ENCODE measurements around the gene FRMD3. TPM values are rescaled to one million over a fixed set of nuclear protein-coding genes. Genes with fewer than 3 reads are reported as not detected.

The FRMD3 gene
- total RNA-seq, 1 experiment from 2014 or later: 1.4 TPM

- TF ChIP-seq FOXP4 (CRISPR knock-in tag; IDR thresholded peaks at IDR 0.05): no peak
- TF ChIP-seq HMGA2 (CRISPR knock-in tag; IDR thresholded peaks at IDR 0.05): no peak
- TF ChIP-seq SP1 (CRISPR knock-in tag; conservative IDR thresholded peaks at IDR 0.05): no peak
- TF ChIP-seq RORB (CRISPR knock-in tag; IDR thresholded peaks at IDR 0.05): no peak
- TF ChIP-seq ARID4B (CRISPR knock-in tag; IDR thresholded peaks at IDR 0.05; ENCODE audit: borderline replicate concordance): no peak
- no peak for TF ChIP-seq AFF4 (CRISPR knock-in tag; IDR thresholded peaks at IDR 0.05; ENCODE audit: borderline replicate concordance)
- TF ChIP-seq NFYB (CRISPR knock-in tag; conservative IDR thresholded peaks at IDR 0.05; ENCODE audit: low read depth): no peak
- TF ChIP-seq ATF3 (CRISPR knock-in tag; conservative IDR thresholded peaks at IDR 0.05): no peak
These were observed 106.0 kb downstream of the FRMD3 start (continued) for GRCh38 chr9:83432104-83432627.

GRCh38 chr9:83431101-83432060 is 106.8 kb downstream of the FRMD3 start:
- TF ChIP-seq OVOL2 (CRISPR knock-in tag; IDR thresholded peaks at IDR 0.05; ENCODE audit: borderline replicate concordance) (no peak), MXD4 (CRISPR knock-in tag; IDR thresholded peaks at IDR 0.05; ENCODE audit: borderline replicate concordance) (no peak), HMGA2 (CRISPR knock-in tag; IDR thresholded peaks at IDR 0.05) (no peak), ZSCAN18 (CRISPR knock-in tag; IDR thresholded peaks at IDR 0.05) (no peak), ZNF232 (CRISPR knock-in tag; IDR thresholded peaks at IDR 0.05) (no peak), MLX (CRISPR knock-in tag; IDR thresholded peaks at IDR 0.05) (no peak), ATF2 (CRISPR knock-in tag; IDR thresholded peaks at IDR 0.05; ENCODE audit: borderline replicate concordance, low read depth) (no peak)
- ATAC-seq (no peak), DNase-seq (ENCODE audit: low spot score) (no peak)
- CTCF ChIA-PET: interaction anchor here (0.9 kb wide), 1 partner anchor 97 kb away, joined by 3 read pairs; no protein-coding TSS in a partner anchor
- peak overlapping the region; percentile 87 for H3K27ac Mint-ChIP-seq
- H3K4me3 Mint-ChIP-seq: no peak overlapping the region
- peaks cover 14% of the 10 kb centered on the region for H3K9me3 Mint-ChIP-seq
- H3K4me1 Mint-ChIP-seq: peaks cover 15% of the 10 kb centered on the region
- peaks cover 11% of the 10 kb centered on the region for H3K36me3 Mint-ChIP-seq
- no peaks in the 10 kb centered on the region for H3K27me3 Mint-ChIP-seq (ENCODE audit: low read depth)
- POLR2A ChIA-PET: no interaction called here

All from WTC11 (cell line).